Muscle layer of colon (tissue), 2 donors: ENCODE measurements around the gene ARHGAP9.
A peak's percentile ranks its signal among the peaks of the same experiment; 100 is the strongest.
"Not testable (repeated sequence)": the region's sequence is repeated elsewhere in the genome, so short reads cannot be mapped to it uniquely, and the experiment has no call there.

ENCODE experiments used
- H3K27ac ChIP-seq: one replicate; pipeline ENCODE4 v1.7.0; 2013; ENCODE audit warnings: low read depth, mild to moderate bottlenecking, low read length, moderate library complexity
- H3K27me3 ChIP-seq, 2 donors: one replicate each; pipeline ENCODE4 v1.7.0; 2013; ENCODE audit warnings: low read length in 2 of 2, mild to moderate bottlenecking in 2 of 2; ENCODE audit not compliant: insufficient read depth in 2 of 2, control insufficient read depth in 1 of 2
- H3K36me3 ChIP-seq: one replicate; pipeline ENCODE4 v1.7.0; 2013; ENCODE audit warnings: mild to moderate bottlenecking, low read length; ENCODE audit not compliant: insufficient read depth
- H3K4me1 ChIP-seq: one replicate; pipeline ENCODE4 v1.7.0; 2013; ENCODE audit warnings: mild to moderate bottlenecking, low read length; ENCODE audit not compliant: insufficient read depth
- H3K4me3 ChIP-seq, 2 donors: one replicate each; pipeline ENCODE4 v1.7.0; 2013; ENCODE audit warnings: low read length in 2 of 2, low read depth in 1 of 2, mild to moderate bottlenecking in 1 of 2, moderate library complexity in 1 of 2
- H3K9ac ChIP-seq: one replicate; pipeline ENCODE4 v1.7.0; 2013; ENCODE audit warnings: low read length
- H3K9me3 ChIP-seq: one replicate; pipeline ENCODE4 v1.7.0; 2013; ENCODE audit warnings: mild to moderate bottlenecking, low read length
- donor health status: abdominal sarcoma.
- donor health status: Adenocarcinoma of cecum.

The ARHGAP9 gene

DNA sequence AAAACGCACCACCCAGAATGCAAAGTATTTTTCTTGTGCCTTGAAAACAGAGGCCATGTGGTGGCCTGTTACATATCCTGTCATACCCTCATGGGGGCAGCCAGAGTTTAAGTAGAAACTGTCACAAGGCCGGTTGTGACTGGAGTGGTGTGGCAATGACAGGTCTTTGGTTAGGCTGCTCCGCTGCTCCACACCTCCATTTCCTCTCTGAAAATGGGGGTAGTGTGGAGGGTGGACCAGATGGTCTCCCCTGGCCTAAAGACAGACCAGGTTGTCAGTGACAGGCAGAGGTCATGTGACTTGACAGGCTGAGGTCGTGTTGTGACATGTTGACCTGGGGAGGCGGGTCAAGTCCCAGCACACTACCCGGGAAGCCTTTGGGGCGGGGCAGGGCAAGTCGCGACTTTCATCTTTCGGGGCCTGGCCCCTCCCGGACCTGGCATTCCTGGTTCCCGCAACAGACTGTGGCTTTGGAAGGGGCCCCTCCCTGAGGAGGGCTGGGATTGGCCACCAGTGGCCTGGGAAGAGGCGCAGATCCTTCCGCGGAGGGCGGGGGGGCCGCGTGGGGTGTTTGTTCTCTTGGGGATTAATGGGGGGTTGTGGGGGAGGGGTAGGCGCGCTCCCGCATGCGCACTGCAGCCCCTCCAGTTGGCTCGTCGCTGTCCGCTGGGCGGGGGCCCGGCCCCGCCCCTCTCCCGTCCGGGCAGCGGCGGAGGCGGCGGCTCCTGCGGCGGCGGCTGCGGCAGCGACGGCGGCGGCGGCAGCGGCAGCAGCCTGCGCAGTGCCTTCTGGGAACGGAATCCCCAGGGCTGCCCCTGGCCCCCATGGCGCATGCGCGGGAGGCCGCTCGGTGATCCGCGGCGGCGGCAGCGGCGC lies 42.6 kb upstream of the ARHGAP9 start, which contains the start of gene MBD6:
Gene MBD6, plus strand, starts transcription at position 814 of the 876 bp plus-strand sequence. CDS start 1,480 bp downstream, outside the sequence.
- peak within 1 kb of the TSS; percentile 83 for H3K27ac ChIP-seq
- H3K4me1 ChIP-seq = peaks cover 58% of the 10 kb centered on the region

DNA sequence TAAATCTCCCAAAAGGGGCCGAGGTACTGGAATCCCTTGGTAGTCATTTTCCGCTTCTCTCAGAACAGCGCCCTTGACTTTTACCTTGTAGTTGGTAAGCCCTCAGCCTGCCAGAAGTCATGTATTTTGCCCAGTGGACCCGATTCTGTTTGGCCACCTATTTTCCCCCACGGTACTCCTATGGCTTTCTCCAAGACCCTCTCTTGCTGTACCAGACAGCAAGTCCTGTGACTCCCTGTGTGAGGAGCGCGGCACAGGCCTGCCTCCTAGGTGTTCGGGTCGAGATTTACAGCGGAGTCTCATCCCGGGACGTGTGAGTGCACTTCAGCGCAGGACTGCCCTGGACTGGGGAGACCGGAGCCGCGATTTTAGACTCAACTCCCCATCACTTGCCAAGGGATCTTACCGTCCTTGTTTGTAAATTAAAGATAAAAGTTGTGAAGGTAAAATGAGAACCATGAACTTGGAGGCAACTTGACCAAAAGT lies 41.9 kb upstream of the ARHGAP9 start:
- Histone ChIP-seq H3K9ac (peak overlapping the region; percentile 55), H3K27me3 (no peaks in the 10 kb centered on the region), H3K27ac (peak overlapping the region; percentile 83), H3K9me3 (no peaks in the 10 kb centered on the region), H3K36me3 (peaks cover 36% of the 10 kb centered on the region), H3K4me3 (peak overlapping the region in 1 of 2 donors; percentile 58), H3K4me1 (peaks cover 63% of the 10 kb centered on the region)

More for the DNA sequence above, 42.6 kb upstream of the ARHGAP9 start, which contains the start of gene MBD6:
- Histone ChIP-seq H3K4me3 (peak within 1 kb of the TSS; percentile 55 to 71), H3K27me3 (no peaks in the 10 kb centered on the region), H3K9ac (peak within 1 kb of the TSS; percentile 55), H3K36me3 (peaks cover 33% of the 10 kb centered on the region), H3K9me3 (no peaks in the 10 kb centered on the region)

DNA sequence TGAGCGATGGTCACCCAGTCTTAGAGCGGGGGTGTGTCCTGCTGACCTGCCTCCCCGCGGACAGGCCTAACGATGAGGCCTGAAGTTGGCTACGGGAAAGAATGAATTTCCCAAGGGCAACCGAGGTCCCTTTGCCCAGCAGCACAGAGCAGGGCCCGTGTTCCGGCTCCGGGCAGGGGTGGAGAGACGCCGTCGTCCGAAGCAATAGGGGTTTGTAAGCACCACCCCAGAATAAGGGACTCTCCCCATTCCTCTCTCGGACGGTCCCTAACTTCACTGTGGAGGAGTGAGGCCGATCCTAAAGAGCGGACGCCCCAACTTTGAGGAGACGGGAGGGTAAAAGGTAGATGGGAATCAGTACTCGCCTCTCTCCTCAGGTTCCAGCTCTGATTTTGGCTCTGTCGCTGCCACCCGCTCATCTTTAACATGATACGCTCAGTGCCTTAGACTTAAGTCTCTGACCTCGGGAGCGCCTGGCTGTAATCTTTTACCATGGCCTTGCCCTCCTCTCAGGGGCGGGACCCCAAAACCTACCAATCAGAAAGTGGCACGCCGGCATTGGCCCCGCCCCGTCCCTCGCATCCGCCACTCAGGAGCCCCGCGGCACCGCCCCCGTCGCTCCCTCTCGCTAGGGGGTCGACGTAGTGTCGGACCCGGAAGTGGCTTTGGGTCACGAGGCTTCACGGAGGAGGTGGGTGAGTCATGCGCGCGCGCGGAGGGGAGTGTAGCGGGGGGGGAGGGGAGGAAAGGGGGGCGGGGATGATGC lies 40.6 kb upstream of the ARHGAP9 start, which contains the start of gene DDIT3:
Gene DDIT3, minus strand, starts transcription at position 462 of the 766 bp plus-strand sequence. CDS start 3,108 bp downstream, outside the sequence.
- peak within 1 kb of the TSS; percentile 88 for H3K27ac ChIP-seq
- H3K4me3 ChIP-seq = peak within 1 kb of the TSS; percentile 85 to 89
- H3K9ac ChIP-seq = peak within 1 kb of the TSS; percentile 97
- peaks cover 63% of the 10 kb centered on the region for H3K4me1 ChIP-seq
- H3K9me3 ChIP-seq = no peaks in the 10 kb centered on the region
- H3K36me3 ChIP-seq = peaks cover 37% of the 10 kb centered on the region
- no peaks in the 10 kb centered on the region for H3K27me3 ChIP-seq

DNA sequence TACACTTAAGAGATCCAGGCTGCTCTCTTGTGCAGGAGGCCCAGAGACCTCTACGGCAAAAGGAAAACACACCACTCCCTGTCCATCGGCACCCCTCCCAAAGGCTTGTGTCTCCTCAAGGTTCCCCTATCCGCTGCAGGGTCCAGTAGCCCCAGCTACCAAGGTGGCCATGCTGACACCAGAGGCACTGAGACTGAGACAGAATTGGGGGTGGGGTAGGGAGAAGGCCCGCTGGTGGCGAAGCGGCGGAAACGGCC lies 40.1 kb upstream of the ARHGAP9 start:
- Histone ChIP-seq H3K27me3 (no peaks in the 10 kb centered on the region), H3K36me3 (peaks cover 37% of the 10 kb centered on the region), H3K4me3 (peak overlapping the region; percentile 85 to 89), H3K9me3 (no peaks in the 10 kb centered on the region), H3K4me1 (peaks cover 58% of the 10 kb centered on the region), H3K9ac (peak overlapping the region; percentile 97), H3K27ac (peak overlapping the region; percentile 88)

DNA sequence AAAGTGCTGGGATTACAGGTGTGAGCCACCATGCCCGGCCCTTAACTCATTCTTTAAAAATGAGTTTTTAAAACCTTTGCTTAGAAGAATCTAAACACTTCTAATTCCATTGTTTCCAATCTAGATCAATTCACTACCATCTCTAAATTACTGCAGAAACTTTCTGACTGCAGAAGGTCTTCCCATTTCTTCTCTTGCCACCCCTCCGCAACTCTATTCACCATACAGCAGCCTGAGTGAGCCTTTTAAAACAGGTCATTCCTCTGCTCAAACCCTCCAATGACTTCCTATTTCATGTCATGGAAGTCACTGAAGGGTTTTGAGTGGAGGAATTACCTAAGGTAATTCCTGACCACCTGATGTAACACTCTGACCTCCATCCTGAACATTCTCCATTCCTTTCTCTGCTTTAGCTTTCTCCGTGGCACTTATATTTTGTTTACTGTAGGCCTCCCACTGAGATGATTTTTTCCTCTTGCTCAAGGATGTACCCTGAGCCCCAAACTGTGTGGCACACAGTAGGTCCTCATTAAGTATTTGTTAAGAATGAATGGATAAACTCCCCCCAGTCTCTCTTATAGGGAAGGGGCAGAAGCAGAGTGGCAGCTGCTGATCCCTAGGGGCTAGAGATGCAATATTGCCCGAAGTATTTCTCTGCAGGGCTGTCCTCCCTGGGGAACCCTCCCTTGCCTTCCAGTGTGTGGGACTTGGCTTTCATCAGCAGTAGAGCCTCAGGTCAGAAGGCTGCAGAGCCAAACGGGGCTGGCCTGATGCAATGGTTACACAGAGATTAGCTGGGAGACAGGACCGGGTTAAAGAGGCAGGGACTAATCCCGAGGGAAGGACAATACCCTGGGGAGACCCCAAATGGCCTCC lies 39.5 kb upstream of the ARHGAP9 start:
- peak overlapping the region; percentile 88 for H3K27ac ChIP-seq
- peaks cover 37% of the 10 kb centered on the region for H3K36me3 ChIP-seq
- H3K9me3 ChIP-seq = no peaks in the 10 kb centered on the region
- H3K4me1 ChIP-seq = peaks cover 52% of the 10 kb centered on the region
- H3K9ac ChIP-seq = peak overlapping the region; percentile 97
- peak overlapping the region; percentile 85 to 89 for H3K4me3 ChIP-seq
- H3K27me3 ChIP-seq = no peaks in the 10 kb centered on the region

DNA sequence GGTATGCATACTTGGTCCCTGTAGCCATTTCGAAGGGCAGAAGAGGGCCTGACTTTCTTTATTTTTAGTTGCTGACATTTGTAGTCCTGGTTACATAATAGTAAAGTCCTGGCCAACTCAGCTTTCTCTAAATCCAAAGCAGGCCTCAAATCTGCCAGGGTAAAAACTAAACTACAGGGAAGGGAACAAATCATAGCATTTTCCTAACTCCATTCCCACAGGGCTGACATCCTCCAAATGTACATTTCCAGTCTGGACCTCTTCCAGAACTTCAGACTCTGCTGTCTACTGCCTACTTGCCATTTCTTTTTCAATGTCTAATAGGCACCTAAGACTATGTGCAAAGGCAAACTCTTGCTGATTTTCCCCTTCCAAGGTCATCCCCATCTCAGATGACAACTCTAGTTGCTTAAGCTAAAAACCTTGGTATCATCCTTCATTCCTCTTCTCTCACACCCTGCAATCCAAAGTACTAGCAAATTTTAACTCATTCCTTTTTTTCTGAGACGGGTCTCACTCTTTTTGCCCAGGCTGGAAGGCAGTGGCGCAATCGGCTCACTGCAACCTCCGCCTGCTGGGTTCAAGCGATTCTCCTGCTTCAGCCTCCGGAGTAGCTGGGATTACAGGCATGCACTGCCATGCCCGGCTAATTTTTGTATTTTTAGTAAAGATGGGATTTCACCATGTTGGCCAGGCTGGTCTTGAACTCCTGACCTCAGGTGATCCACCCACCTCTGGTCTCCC lies 38.7 kb upstream of the ARHGAP9 start:
- Histone ChIP-seq H3K4me3 (peak overlapping the region; percentile 1 to 89), H3K9ac (peak overlapping the region; percentile 97)

DNA sequence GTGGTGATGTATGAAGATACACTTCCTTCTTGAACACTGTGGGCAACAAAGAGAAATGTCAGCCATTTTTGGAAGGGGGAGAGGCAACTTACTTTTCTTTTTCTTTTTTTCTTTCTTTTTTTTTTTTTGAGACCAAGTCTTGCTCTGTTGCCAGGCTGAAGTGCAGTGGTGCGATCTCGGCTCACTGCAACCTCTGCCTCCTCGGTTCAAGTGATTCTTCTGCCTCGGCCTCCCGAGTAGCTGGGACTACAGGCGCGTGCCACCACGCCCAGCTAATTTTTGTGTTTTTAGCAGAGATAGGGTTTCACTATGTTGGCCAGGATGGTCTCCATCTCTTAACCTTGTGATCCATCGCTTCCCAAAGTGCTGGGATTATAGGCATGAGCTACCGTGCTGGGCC lies 38.1 kb upstream of the ARHGAP9 start:
- Histone ChIP-seq H3K27ac (peak overlapping the region; percentile 67), H3K4me1 (peaks cover 42% of the 10 kb centered on the region), H3K36me3 (peaks cover 45% of the 10 kb centered on the region), H3K4me3 (peak overlapping the region in 1 of 2 donors; percentile 89)
- H3K27me3 ChIP-seq, H3K9ac ChIP-seq, H3K9me3 ChIP-seq: not testable (repeated sequence)

More for the DNA sequence above, 38.7 kb upstream of the ARHGAP9 start:
- H3K36me3 ChIP-seq = peaks cover 38% of the 10 kb centered on the region
- no peaks in the 10 kb centered on the region for H3K27me3 ChIP-seq
- H3K27ac ChIP-seq = peak overlapping the region; percentile 88
- peaks cover 44% of the 10 kb centered on the region for H3K4me1 ChIP-seq
- no peaks in the 10 kb centered on the region for H3K9me3 ChIP-seq

DNA sequence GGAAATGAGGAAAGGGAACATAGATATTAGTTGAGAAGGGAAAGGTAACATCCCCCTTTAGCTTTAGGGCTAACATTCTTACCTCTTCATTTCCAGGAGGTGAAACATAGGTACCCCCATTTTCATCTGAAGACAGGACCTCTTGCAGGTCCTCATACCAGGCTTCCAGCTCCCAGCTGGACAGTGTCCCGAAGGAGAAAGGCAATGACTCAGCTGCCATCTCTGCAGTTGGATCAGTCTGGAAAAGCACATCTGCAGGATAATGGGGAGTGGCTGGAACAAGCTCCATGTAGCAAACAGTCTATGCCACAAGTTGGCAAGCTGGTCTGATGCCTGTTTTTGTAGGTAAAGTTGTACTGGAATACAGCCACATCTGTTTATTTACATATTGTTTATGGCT lies 37.5 kb upstream of the ARHGAP9 start:
- Histone ChIP-seq H3K9ac (no peak overlapping the region), H3K4me3 (no peak overlapping the region), H3K36me3 (peaks cover 50% of the 10 kb centered on the region), H3K27ac (peak overlapping the region; percentile 67), H3K27me3 (no peaks in the 10 kb centered on the region), H3K9me3 (no peaks in the 10 kb centered on the region), H3K4me1 (peaks cover 42% of the 10 kb centered on the region)

DNA sequence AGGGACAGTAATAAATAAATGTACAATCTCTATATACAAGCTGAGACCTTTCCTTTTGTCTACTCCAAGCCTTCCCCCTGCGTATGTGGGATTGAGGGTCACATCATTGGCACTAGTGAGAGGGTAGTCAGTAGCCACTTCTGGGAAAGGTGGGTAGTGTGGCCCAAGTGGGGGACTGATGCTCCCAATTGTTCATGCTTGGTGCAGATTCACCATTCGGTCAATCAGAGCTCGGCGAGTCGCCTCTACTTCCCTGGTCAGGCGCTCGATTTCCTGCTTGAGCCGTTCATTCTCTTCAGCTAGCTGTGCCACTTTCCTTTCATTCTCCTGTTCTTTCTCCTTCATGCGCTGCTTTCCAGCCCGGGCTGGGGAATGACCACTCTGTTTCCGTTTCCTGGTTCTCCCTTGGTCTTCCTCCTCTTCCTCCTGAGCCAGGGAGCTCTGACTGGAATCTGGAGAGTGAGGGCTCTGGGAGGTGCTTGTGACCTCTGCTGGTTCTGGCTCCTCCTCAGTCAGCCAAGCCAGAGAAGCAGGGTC lies 37.0 kb upstream of the ARHGAP9 start:
- Histone ChIP-seq H3K9me3 (no peaks in the 10 kb centered on the region), H3K27ac (no peak overlapping the region), H3K27me3 (no peaks in the 10 kb centered on the region), H3K9ac (no peak overlapping the region), H3K4me1 (peaks cover 37% of the 10 kb centered on the region), H3K36me3 (peaks cover 55% of the 10 kb centered on the region), H3K4me3 (no peak overlapping the region)

DNA sequence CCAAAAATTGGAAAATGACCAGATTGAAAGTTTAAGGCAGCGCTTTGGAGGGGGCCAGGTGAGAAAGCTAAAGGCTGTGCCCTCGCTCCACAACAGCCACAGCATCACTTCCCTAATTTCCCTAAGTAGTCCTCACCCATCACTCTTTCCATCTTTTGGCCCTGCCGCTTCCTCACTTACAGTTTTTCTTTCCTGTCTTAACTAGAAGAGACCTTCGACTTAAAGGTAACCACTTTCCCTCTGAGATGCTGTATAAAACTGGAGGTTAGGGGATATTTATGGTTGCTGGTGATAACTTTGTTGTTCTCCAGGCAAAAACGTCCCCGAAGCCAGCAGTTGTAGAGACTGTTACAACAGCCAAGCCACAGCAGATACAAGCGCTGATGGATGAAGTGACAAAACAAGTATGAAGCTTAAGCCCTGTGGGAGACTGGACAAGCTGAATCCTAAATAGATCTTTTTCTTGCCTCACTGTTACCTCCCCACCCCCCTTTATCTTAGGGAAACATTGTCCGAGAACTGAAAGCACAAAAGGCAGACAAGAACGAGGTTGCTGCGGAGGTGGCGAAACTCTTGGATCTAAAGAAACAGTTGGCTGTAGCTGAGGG lies 36.4 kb upstream of the ARHGAP9 start:
- Histone ChIP-seq H3K36me3 (peaks cover 59% of the 10 kb centered on the region), H3K4me3 (no peak overlapping the region), H3K27me3 (no peaks in the 10 kb centered on the region), H3K27ac (no peak overlapping the region), H3K9ac (no peak overlapping the region), H3K9me3 (no peaks in the 10 kb centered on the region), H3K4me1 (peaks cover 30% of the 10 kb centered on the region)
